ENCODE measurements around the gene VPS9D1.
"Not testable (repeated sequence)": the region's sequence is repeated elsewhere in the genome, so short reads cannot be mapped to it uniquely, and the experiment has no call there.

The VPS9D1 gene

GRCh38 chr16:89691986-89692569 is 28.6 kb downstream of the VPS9D1 start:
- DNase-seq, result no peak

- DNase-seq, result no peak
Observed at GRCh38 chr16:89691231-89691985, 29.3 kb downstream of the VPS9D1 start.

GRCh38 chr16:89690392-89690901 is 30.3 kb downstream of the VPS9D1 start:
- no peak for DNase-seq

GRCh38 chr16:89689621-89690020 is 31.1 kb downstream of the VPS9D1 start:
- not testable (repeated sequence) for DNase-seq

GRCh38 chr16:89689142-89689541 is 31.6 kb downstream of the VPS9D1 start:
- no peak for DNase-seq

GRCh38 chr16:89688395-89688794 is 32.3 kb downstream of the VPS9D1 start:
- DNase-seq, result no peak

GRCh38 chr16:89687092-89687940 is 33.4 kb downstream of the VPS9D1 start:
- peak; percentile 37 for DNase-seq

- peak; percentile 96 for DNase-seq
Observed at GRCh38 chr16:89686520-89687091, 34.1 kb downstream of the VPS9D1 start, which contains the start of gene CDK10. Gene CDK10, plus strand, starts transcription at chr16:89686689. Its CDS starts 22 bp downstream, at chr16:89686711.

GRCh38 chr16:89685916-89686315 is 34.8 kb downstream of the VPS9D1 start:
- DNase-seq, result no peak

GRCh38 chr16:89678258-89678657 is 42.4 kb downstream of the VPS9D1 start:
- DNase-seq, result no peak

- no peak for DNase-seq
Observed at GRCh38 chr16:89672177-89672941, 48.3 kb downstream of the VPS9D1 start.

- not testable (repeated sequence) for DNase-seq
Observed at GRCh38 chr16:89671565-89671964, 49.1 kb downstream of the VPS9D1 start.

GRCh38 chr16:89670496-89671431 is 49.9 kb downstream of the VPS9D1 start:
- no peak for DNase-seq

- no peak for DNase-seq
Observed at GRCh38 chr16:89669755-89670154, 50.9 kb downstream of the VPS9D1 start.

GRCh38 chr16:89668790-89669158 is 51.9 kb downstream of the VPS9D1 start:
- DNase-seq, result no peak

- no peak for DNase-seq
Observed at GRCh38 chr16:89667633-89668032, 53.1 kb downstream of the VPS9D1 start.

- not testable (repeated sequence) for DNase-seq
Observed at GRCh38 chr16:89667000-89667399, 53.7 kb downstream of the VPS9D1 start.

- DNase-seq, result not testable (repeated sequence)
Observed at GRCh38 chr16:89664238-89664637, 56.5 kb downstream of the VPS9D1 start.

- no peak for DNase-seq
Observed at GRCh38 chr16:89661215-89661614, 59.5 kb downstream of the VPS9D1 start.

GRCh38 chr16:89660146-89660545 is 60.6 kb downstream of the VPS9D1 start:
- DNase-seq, result no peak
